Endothelial cell of umbilical vein (primary cell): ENCODE data around the gene MTERF1. TPM values are rescaled to one million over a fixed set of nuclear protein-coding genes. Genes with fewer than 3 reads are reported as not detected.

Experiments
- BruUV-seq: library from RNA; stranded (reverse); fragments of 400-500 nt; replicated peaks from 2 replicates; lab custom pipeline; 2021; lab: Mats Ljungman, UMichigan
- CTCF ChIA-PET: fragments of 300-600, 350-600 bp; sonication (Branson Sonifier 250); formaldehyde crosslinking; loops from one replicate; lab custom pipeline; 2021; ENCODE audit warnings: antibody characterized with exemption, inconsistent platforms; lab: Charles Lee
- POLR2A ChIA-PET: fragments of 300-600, 350-600 bp; sonication (Branson Sonifier 250); formaldehyde crosslinking; loops from one replicate; lab custom pipeline; 2021; ENCODE audit warnings: antibody characterized with exemption, inconsistent platforms; lab: Charles Lee
- DNase-seq: peaks from one replicate; pipeline ENCODE4 v3.0.0-alpha.2; 2011; ENCODE audit warnings: low read depth, low spot score
- FAIRE-seq: peaks from 2 replicates; lab custom pipeline; 2011; peaks lifted over from hg19 to GRCh38; lab: Jason Lieb, UNC
- H2AFZ ChIP-seq: 2 replicates; pipeline ENCODE4 v1.6.0; 2012; ENCODE audit warnings: low read depth, low read length, control low read depth, inconsistent platforms
- H3K27ac ChIP-seq: 2 replicates; pipeline ENCODE4 v1.5.1; 2011; ENCODE audit warnings: low read depth, mild to moderate bottlenecking, control low read depth, low read length, moderate library complexity; ENCODE audit not compliant: insufficient read depth
- H3K27me3 ChIP-seq, 2 experiments: 2 replicates each; pipeline versions ENCODE4 v1.6.0 to v1.6.1; 2011; ENCODE audit warnings: low read length in 2 of 2, mixed read lengths in 1 of 2; ENCODE audit not compliant: control insufficient read depth in 2 of 2, insufficient read depth in 2 of 2
- H3K36me3 ChIP-seq, 2 experiments: 2 replicates in 1 of 2; 3 replicates in 1 of 2; pipeline ENCODE4 v1.5.1; 2011; ENCODE audit warnings: low read length in 2 of 2, mild to moderate bottlenecking in 1 of 2, moderate library complexity in 1 of 2; ENCODE audit not compliant: control insufficient read depth in 2 of 2, insufficient read depth in 2 of 2; ENCODE audit errors: extremely low read depth in 1 of 2
- H3K4me1 ChIP-seq: 3 replicates; pipeline ENCODE4 v1.5.1; 2011; ENCODE audit warnings: mild to moderate bottlenecking, low read length; ENCODE audit not compliant: control insufficient read depth, insufficient read depth; ENCODE audit errors: extremely low read depth
- H3K4me2 ChIP-seq: 2 replicates; pipeline ENCODE4 v1.6.1; 2011; ENCODE audit warnings: low read length, control low read depth, mixed read lengths; ENCODE audit not compliant: insufficient read depth
- H3K4me3 ChIP-seq, 3 experiments: fragments of 200-600 bp in 1 of 3; sonication (generic), shearing (Covaris generic) in 1 of 3; replicated peaks in 1 of 3; 2 replicates each; pipeline ENCODE4 v1.5.1; 2011 to 2016; ENCODE audit warnings: control low read depth in 3 of 3, low read length in 3 of 3, mild to moderate bottlenecking in 2 of 3, inconsistent platforms in 1 of 3, low read depth in 1 of 3, moderate library complexity in 1 of 3; ENCODE audit not compliant: insufficient read depth in 1 of 3
- H3K79me2 ChIP-seq: 2 replicates; pipeline ENCODE4 v1.6.0; 2012; ENCODE audit warnings: low read length, inconsistent platforms; ENCODE audit not compliant: control insufficient read depth, insufficient read depth
- H3K9ac ChIP-seq: replicated peaks from 2 replicates; pipeline ENCODE3; 2011; ENCODE audit warnings: low read length, control low read depth; ENCODE audit not compliant: insufficient read depth; ENCODE audit errors: extremely low read depth
- H3K9me1 ChIP-seq: replicated peaks from 3 replicates; pipeline ENCODE4 v1.6.0; 2011; ENCODE audit warnings: mild to moderate bottlenecking, low read length; ENCODE audit not compliant: control insufficient read depth, insufficient read depth; ENCODE audit errors: extremely low read depth
- H3K9me3 ChIP-seq: replicated peaks from 2 replicates; pipeline ENCODE4 v1.5.1; 2012; ENCODE audit warnings: low read length, inconsistent platforms; ENCODE audit not compliant: control insufficient read depth, insufficient read depth
- H4K20me1 ChIP-seq: replicated peaks from 2 replicates; pipeline ENCODE3; 2011; ENCODE audit warnings: mild to moderate bottlenecking, low read length; ENCODE audit not compliant: control insufficient read depth, insufficient read depth; ENCODE audit errors: extremely low read depth
- CTCF ChIP-seq, 2 donors: IDR thresholded peaks; 1 replicate in 1 of 2; 2 replicates in 1 of 2; pipeline ENCODE4 v1.5.1; 2011; ENCODE audit warnings: low read length in 2 of 2, mild to moderate bottlenecking in 2 of 2, moderate library complexity in 2 of 2, control low read depth in 1 of 2, inconsistent platforms in 1 of 2, low read depth in 1 of 2; ENCODE audit not compliant: insufficient read depth in 1 of 2; ENCODE audit errors: extremely low read depth in 1 of 2
- EZH2 ChIP-seq: IDR thresholded peaks from 2 replicates; pipeline ENCODE4 v1.6.1; 2012; ENCODE audit warnings: borderline replicate concordance, low read depth, mild to moderate bottlenecking, moderate library complexity, low read length, inconsistent platforms; ENCODE audit not compliant: severe bottlenecking
- FOS ChIP-seq: IDR thresholded peaks from 2 replicates; pipeline ENCODE4 v1.6.1; 2011; ENCODE audit warnings: mild to moderate bottlenecking, low read length, moderate library complexity, borderline replicate concordance; ENCODE audit not compliant: insufficient read depth
- GATA2 ChIP-seq: IDR thresholded peaks from 2 replicates; pipeline ENCODE4 v1.7.0; 2011; ENCODE audit warnings: low read depth, mild to moderate bottlenecking, moderate library complexity, mixed read lengths, low read length; ENCODE audit not compliant: insufficient read length, insufficient read depth
- JUN ChIP-seq: IDR thresholded peaks from 2 replicates; pipeline ENCODE4 v1.6.1; 2011; ENCODE audit warnings: borderline replicate concordance, low read depth; ENCODE audit not compliant: insufficient read length, insufficient read depth
- MAX ChIP-seq: IDR thresholded peaks from 2 replicates; pipeline ENCODE4 v1.6.1; 2011; ENCODE audit not compliant: insufficient read depth, insufficient read length
- MYC ChIP-seq: IDR thresholded peaks from one replicate; pipeline ENCODE4 v1.6.1; 2011; ENCODE audit warnings: mild to moderate bottlenecking, low read depth, low read length
- POLR2A ChIP-seq: IDR thresholded peaks from 2 replicates; pipeline ENCODE4 v1.6.1; 2012; ENCODE audit warnings: low read depth, mild to moderate bottlenecking, control low read depth, low read length
- POLR2AphosphoS5 ChIP-seq: IDR thresholded peaks from 2 replicates; pipeline ENCODE4 v1.6.1; 2012; ENCODE audit warnings: low read depth, mild to moderate bottlenecking, control low read depth, low read length, moderate library complexity; ENCODE audit not compliant: insufficient read depth
- dilution Hi-C: fragments of 300-500 bp; cut with MboI; formaldehyde crosslinking; loops from one replicate; pipeline ENCODE4 v1.15.0; 2019; ENCODE audit warnings: low sequenced_read_pairs; ENCODE audit not compliant: extremely low pct_ligation_motif_present
- intact Hi-C: fragments of 100-400 bp; cut with micrococcal nuclease; formaldehyde crosslinking; loops from one replicate; pipeline ENCODE4 v1.10.0; 2022
- polyA plus RNA-seq, 4 experiments: library from polyadenylated mRNA; depleted of rRNA in 3 of 4; stranded (reverse) in 3 of 4; unstranded in 1 of 4; fragments of >200 nt; gene quantifications; 2 replicates each; pipeline versions ENCODE4 v1.2.1 to v1.2.3, GENCODE V29; 2011 to 2012; ENCODE audit warnings: missing spikeins in 1 of 4
- total RNA-seq: library from RNA; stranded (reverse); gene quantifications from 2 replicates; pipeline ENCODE4 v1.2.3, GENCODE V29; 2021

MTERF1 gene
- total and polyA plus RNA-seq, 2 donors (not counting 3 experiments of a cell fraction or from before 2014, with no cell fraction given) = 3.1 to 10.2 TPM

- peaks cover 2 to 3% of the 10 kb centered on the region in 2 experiments for H3K27me3 ChIP-seq
- BruUV-seq = no TSS peak
- H3K4me2 ChIP-seq = no peak overlapping the region
- no peaks in the 10 kb centered on the region for H3K9me1 ChIP-seq
- TF ChIP-seq GATA2 = no peak
- TF ChIP-seq MAX = no peak
- TF ChIP-seq FOS = no peak
- TF ChIP-seq POLR2A = no peak
- TF ChIP-seq POLR2AphosphoS5 = no peak
- no peak for TF ChIP-seq MYC
- TF ChIP-seq JUN = no peak
- TF ChIP-seq CTCF (IDR thresholded peaks at IDR 0.05; ENCODE audit: extremely low read depth in 1 of 2, insufficient read depth in 1 of 2, low read depth in 1 of 2, low read length in 2 of 2) = no peak
- no peak for TF ChIP-seq EZH2
- no peaks in the 10 kb centered on the region for H3K36me3 ChIP-seq
- H3K27ac ChIP-seq = no peak overlapping the region
- DNase-seq (no peak), FAIRE-seq (no peak)
- no peaks in the 10 kb centered on the region for H3K9me3 ChIP-seq
- H3K4me1 ChIP-seq = no peaks in the 10 kb centered on the region
- CTCF ChIA-PET = no interaction called here
- intact Hi-C loops (no loop called here), dilution Hi-C loops (no loop called here)
- POLR2A ChIA-PET = no interaction called here
- H3K4me3 ChIP-seq = no peak overlapping the region
- no peak overlapping the region for H2AFZ ChIP-seq
- no peak overlapping the region for H3K9ac ChIP-seq
- no peaks in the 10 kb centered on the region for H3K79me2 ChIP-seq
- no peaks in the 10 kb centered on the region for H4K20me1 ChIP-seq
Observed at GRCh38 chr7:91915401-91916050, 35.0 kb upstream of the MTERF1 start.
